Activated B cell treated with CpG ODN at 0.5 μM for 24 hours (primary cell): ENCODE measurements around the gene OPRPN. TPM values are rescaled to one million over a fixed set of nuclear protein-coding genes. Genes with fewer than 3 reads are reported as not detected.

Experiments used
- ATAC-seq: fragments of 200-7000 bp; cut with Tn5 transposase; one replicate; pipeline ENCODE4 v1.10.0; 2021; ENCODE audit warnings: low read depth, mild to moderate bottlenecking, moderate library complexity
- CTCF ChIA-PET: fragments of 350-600 bp; sonication (Branson Sonifier 250); formaldehyde crosslinking; loops from one replicate; lab custom pipeline; 2021; ENCODE audit warnings: antibody characterized with exemption; lab: Charles Lee
- POLR2A ChIA-PET: fragments of 350-600 bp; sonication (Branson Sonifier 250); formaldehyde crosslinking; loops from one replicate; lab custom pipeline; 2021; ENCODE audit warnings: antibody characterized with exemption; lab: Charles Lee
- DNase-seq: peaks from one replicate; pipeline ENCODE4 v3.0.0; 2022
- H3K27ac Mint-ChIP-seq: one replicate; pipeline ENCODE4 v1.8.0; 2020; ENCODE audit warnings: mixed read lengths
- H3K27me3 Mint-ChIP-seq: one replicate; pipeline ENCODE4 v1.8.0; 2021; ENCODE audit warnings: mixed read lengths
- H3K36me3 Mint-ChIP-seq: one replicate; pipeline ENCODE4 v1.8.0; 2021; ENCODE audit warnings: low read depth, mixed read lengths
- H3K4me1 Mint-ChIP-seq: one replicate; pipeline ENCODE4 v1.8.0; 2021; ENCODE audit warnings: mixed read lengths
- H3K4me3 Mint-ChIP-seq: one replicate; pipeline ENCODE4 v1.8.0; 2020; ENCODE audit warnings: mild to moderate bottlenecking, mixed read lengths
- H3K9me3 Mint-ChIP-seq: one replicate; pipeline ENCODE4 v1.8.0; 2020; ENCODE audit warnings: mixed read lengths
- intact Hi-C: fragments of 100-400 bp; cut with micrococcal nuclease; formaldehyde crosslinking; loops from one replicate; pipeline ENCODE4 v1.15.1; 2024
- total RNA-seq: library from RNA; stranded (reverse); gene quantifications from 2 replicates; pipeline ENCODE4 v1.2.3, GENCODE V29; 2022
- TF ChIP-seq, protein P1 (sequence below): fragments of 200-600 bp; IDR thresholded peaks from one replicate; pipeline ENCODE4 v1.8.0; 2022; ENCODE audit warnings: antibody characterized with exemption, mild to moderate bottlenecking

Gene OPRPN
- total RNA-seq, 1 donor from 2014 or later = not detected

DNA sequence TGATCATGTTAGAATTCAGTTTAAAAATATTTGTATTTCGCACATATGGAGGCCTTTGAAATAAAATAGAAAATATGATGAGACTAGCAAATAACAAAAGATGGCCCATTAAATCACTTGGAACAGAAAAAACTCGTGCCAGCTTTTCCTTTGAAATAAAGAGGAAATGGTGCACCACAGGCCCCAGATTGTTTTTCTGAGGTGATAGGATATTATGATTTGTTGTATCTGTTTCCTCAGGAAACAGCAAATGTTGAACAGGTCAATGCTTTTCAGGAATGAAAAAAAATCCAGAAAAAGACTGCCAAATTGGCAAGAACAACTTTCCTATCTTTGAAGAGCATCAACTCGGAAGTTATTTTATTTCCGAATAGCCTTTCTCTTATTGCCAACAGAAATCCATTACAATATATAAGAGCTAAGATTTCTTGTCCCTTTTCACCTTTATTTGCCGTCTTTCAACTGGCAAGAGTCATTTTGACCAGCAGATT lies 15.0 kb upstream of the OPRPN start, which contains the start of gene SMR3B:
Gene SMR3B, plus strand, starts transcription at position 441 of the 491 bp plus-strand sequence. CDS start 1,380 bp downstream, outside the sequence.
- Mint-ChIP-seq H3K27ac (no peak within 1 kb of the TSS), H3K4me1 (no peaks in the 10 kb centered on the region), H3K36me3 (no peaks in the 10 kb centered on the region), H3K4me3 (no peak within 1 kb of the TSS), H3K9me3 (no peaks in the 10 kb centered on the region), H3K27me3 (no peaks in the 10 kb centered on the region)
- POLR2A ChIA-PET = no interaction called here
- ATAC-seq (no peak), DNase-seq (no peak)
- intact Hi-C loops = no loop called here
- CTCF ChIA-PET = no interaction called here
- TF ChIP-seq, protein P1, sequence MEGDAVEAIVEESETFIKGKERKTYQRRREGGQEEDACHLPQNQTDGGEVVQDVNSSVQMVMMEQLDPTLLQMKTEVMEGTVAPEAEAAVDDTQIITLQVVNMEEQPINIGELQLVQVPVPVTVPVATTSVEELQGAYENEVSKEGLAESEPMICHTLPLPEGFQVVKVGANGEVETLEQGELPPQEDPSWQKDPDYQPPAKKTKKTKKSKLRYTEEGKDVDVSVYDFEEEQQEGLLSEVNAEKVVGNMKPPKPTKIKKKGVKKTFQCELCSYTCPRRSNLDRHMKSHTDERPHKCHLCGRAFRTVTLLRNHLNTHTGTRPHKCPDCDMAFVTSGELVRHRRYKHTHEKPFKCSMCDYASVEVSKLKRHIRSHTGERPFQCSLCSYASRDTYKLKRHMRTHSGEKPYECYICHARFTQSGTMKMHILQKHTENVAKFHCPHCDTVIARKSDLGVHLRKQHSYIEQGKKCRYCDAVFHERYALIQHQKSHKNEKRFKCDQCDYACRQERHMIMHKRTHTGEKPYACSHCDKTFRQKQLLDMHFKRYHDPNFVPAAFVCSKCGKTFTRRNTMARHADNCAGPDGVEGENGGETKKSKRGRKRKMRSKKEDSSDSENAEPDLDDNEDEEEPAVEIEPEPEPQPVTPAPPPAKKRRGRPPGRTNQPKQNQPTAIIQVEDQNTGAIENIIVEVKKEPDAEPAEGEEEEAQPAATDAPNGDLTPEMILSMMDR = no peak

DNA sequence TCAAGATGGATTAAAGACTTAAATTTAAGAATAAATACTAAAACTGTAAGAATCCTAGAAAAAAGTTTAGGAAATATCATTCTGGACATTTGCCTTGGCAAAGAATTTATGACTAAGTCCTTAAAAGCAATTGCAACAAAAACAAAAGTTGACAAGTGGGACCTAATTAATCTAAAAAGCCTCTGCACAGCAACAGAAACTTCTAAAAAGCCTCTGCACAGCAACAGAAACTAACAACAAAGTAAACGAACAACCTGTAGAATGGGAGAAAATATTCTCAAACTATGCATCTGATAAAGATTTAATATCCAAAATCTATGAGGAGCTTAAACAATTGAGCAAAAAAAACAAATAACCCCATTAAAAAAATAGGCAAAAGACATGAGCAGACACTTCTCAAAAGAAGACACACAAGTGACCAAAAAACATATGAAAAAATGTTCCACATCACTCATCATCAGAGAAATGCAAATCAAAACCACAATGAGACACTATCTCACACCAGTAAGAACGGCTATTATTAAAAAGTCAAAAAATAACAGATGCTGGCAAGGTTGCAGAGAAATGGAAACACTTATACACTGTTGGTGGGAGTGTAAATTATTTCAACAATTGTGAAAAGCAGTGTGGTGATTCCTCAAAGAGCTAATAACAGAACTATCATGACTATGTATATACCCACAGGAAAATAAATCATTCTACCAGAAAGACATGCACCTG lies 5.5 kb upstream of the OPRPN start:
- no peak for ATAC-seq
- DNase-seq = no peak
- POLR2A ChIA-PET = no interaction called here
- intact Hi-C loops = no loop called here
- Mint-ChIP-seq H3K27ac (no peak overlapping the region), H3K4me3 (no peak overlapping the region), H3K9me3 (peaks cover 3% of the 10 kb centered on the region), H3K27me3 (no peaks in the 10 kb centered on the region), H3K4me1 (no peaks in the 10 kb centered on the region), H3K36me3 (no peaks in the 10 kb centered on the region)
- CTCF ChIA-PET = no interaction called here
- TF ChIP-seq, protein P1 = no peak

DNA sequence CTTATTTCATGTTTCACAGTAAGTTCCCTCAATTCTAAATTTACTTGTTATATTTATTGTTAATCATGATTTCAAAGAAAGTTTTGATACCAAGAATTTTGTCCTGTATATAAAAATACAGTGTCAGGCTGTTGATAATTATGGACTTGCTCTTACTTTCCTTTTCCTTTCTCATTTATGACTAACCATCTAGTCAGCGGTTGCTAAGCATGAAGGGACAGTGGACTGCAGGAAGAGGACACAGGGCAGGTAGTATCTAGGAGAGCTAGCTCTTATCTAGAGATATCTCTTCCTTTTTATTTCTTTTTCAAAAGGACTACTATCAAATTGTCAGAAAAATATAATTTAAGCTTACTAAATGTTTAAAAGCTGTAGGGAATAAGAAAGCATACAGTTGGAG lies 1.6 kb downstream of the OPRPN start:
- TF ChIP-seq, protein P1 = no peak
- no peak for ATAC-seq
- ChIA-PET POLR2A (no interaction called here), CTCF (no interaction called here)
- Mint-ChIP-seq H3K4me3 (no peak overlapping the region), H3K4me1 (no peaks in the 10 kb centered on the region), H3K27me3 (no peaks in the 10 kb centered on the region), H3K36me3 (no peaks in the 10 kb centered on the region), H3K27ac (no peak overlapping the region), H3K9me3 (peaks cover 2% of the 10 kb centered on the region)
- no peak for DNase-seq
- intact Hi-C loops = no loop called here

DNA sequence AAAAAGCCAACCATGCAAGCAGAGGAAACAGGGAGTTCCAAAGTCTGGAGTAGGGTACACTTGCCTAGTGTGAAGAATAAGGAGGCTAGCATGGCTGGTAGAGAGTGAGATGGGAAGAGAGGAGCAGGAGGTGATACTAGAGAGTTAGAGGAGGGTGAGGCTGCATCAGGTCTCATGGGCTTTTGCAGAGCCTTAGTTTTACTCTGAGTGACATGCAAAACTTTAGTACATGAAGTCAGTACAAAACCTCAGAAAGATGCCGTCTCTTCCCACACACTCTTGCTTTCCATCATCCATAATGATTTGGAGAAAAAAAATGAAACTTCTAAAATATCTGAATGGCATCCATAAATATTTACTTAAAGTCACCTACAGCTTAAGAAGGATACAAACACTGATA lies 5.0 kb downstream of the OPRPN start:
- Mint-ChIP-seq H3K9me3 (peaks cover 4% of the 10 kb centered on the region), H3K27ac (no peak overlapping the region), H3K27me3 (no peaks in the 10 kb centered on the region), H3K4me3 (no peak overlapping the region), H3K4me1 (no peaks in the 10 kb centered on the region), H3K36me3 (no peaks in the 10 kb centered on the region)
- DNase-seq (no peak), ATAC-seq (no peak)
- CTCF ChIA-PET = no interaction called here
- intact Hi-C loops = no loop called here
- POLR2A ChIA-PET = no interaction called here
- TF ChIP-seq, protein P1 = no peak

DNA sequence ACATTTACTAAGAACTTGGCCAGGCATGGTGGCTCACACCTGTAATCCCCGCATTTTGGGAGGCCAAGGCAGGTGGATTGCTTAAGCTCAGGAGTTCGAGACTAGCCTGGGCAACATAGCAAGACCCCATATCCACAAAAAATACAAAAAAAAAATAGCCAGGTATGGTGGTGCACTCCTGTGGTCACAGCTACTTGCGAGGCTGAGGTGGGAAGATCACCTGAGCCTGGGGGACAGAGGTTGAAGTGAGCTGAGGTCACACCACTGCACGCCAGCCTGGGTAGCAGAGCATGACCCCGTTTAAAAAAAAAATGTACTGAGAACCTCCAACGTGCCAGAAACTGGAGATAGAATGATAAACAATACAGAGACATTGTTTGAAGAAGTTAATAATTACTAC lies 8.0 kb downstream of the OPRPN start:
- no peaks in the 10 kb centered on the region for H3K27me3 Mint-ChIP-seq

More for the DNA sequence above, 8.0 kb downstream of the OPRPN start:
- no peak for ATAC-seq
- ChIA-PET POLR2A (no interaction called here), CTCF (no interaction called here)
- Mint-ChIP-seq H3K9me3 (peaks cover 4% of the 10 kb centered on the region), H3K27ac (no peak overlapping the region), H3K4me1 (no peaks in the 10 kb centered on the region), H3K4me3 (no peak overlapping the region), H3K36me3 (no peaks in the 10 kb centered on the region)
- TF ChIP-seq, protein P1 = no peak
- intact Hi-C loops = no loop called here
- no peak for DNase-seq
